ENCODE measurements around the gene SLC25A21.
A peak's percentile ranks its signal among the peaks of the same experiment; 100 is the strongest.

DNA sequence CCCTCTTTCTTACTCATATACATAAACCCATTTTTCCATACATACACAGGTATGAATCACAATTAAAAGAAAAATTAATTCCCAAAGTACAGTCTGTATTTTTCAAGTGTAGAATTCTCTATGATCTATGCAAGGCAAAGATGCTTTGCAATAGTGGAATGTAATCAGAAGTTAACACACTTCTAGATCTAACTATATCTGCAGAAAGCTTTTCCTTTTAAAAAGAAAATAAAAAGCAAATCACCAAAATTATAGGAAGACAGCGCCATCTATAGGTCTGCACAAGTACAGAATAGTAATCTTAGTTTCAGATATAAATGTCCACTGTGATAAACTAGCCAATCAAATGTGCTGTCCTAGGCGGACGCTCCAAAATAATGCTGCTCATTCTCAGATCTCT, 22.0 kb downstream of the SLC25A21 start:
- TF ChIP-seq, protein P1, sequence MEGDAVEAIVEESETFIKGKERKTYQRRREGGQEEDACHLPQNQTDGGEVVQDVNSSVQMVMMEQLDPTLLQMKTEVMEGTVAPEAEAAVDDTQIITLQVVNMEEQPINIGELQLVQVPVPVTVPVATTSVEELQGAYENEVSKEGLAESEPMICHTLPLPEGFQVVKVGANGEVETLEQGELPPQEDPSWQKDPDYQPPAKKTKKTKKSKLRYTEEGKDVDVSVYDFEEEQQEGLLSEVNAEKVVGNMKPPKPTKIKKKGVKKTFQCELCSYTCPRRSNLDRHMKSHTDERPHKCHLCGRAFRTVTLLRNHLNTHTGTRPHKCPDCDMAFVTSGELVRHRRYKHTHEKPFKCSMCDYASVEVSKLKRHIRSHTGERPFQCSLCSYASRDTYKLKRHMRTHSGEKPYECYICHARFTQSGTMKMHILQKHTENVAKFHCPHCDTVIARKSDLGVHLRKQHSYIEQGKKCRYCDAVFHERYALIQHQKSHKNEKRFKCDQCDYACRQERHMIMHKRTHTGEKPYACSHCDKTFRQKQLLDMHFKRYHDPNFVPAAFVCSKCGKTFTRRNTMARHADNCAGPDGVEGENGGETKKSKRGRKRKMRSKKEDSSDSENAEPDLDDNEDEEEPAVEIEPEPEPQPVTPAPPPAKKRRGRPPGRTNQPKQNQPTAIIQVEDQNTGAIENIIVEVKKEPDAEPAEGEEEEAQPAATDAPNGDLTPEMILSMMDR (IDR thresholded peaks at IDR 0.05 in 8 of 11, conservative IDR thresholded peaks at IDR 0.05 in 3 of 11): peak in 6 of 11 experiments; percentile 22 to 56 (median 50)
- no peak for TF ChIP-seq POLR2AphosphoS5 (IDR thresholded peaks at IDR 0.05)
